ENCODE measurements around the gene HLF.

The HLF gene

GRCh38 chr17:55311767-55312375 is 47.1 kb downstream of the HLF start:
- TF ChIP-seq CTCF (IDR thresholded peaks at IDR 0.05; ENCODE audit: low read depth, low read length): no peak

GRCh38 chr17:55312852-55313251 is 48.1 kb downstream of the HLF start:
- H3K4me3 ChIP-seq (ENCODE audit: low read depth, low read length): no peak overlapping the region
- no peak for TF ChIP-seq CTCF (IDR thresholded peaks at IDR 0.05; ENCODE audit: low read depth, low read length)

More at GRCh38 chr17:55311767-55312375, 47.1 kb downstream of the HLF start:
- H3K4me3 ChIP-seq (ENCODE audit: low read depth, low read length): no peak overlapping the region

- H3K4me3 ChIP-seq (ENCODE audit: low read depth, low read length): no peak overlapping the region
- no peak for TF ChIP-seq CTCF (IDR thresholded peaks at IDR 0.05; ENCODE audit: low read depth, low read length)
Measured at GRCh38 chr17:55314061-55314783, 49.5 kb downstream of the HLF start.

- TF ChIP-seq CTCF (IDR thresholded peaks at IDR 0.05; ENCODE audit: low read depth, low read length): no peak
- H3K4me3 ChIP-seq (ENCODE audit: low read depth, low read length): no peak overlapping the region
Measured at GRCh38 chr17:55314784-55315491, 50.2 kb downstream of the HLF start.

GRCh38 chr17:55316499-55316898 is 51.7 kb downstream of the HLF start:
- no peak for TF ChIP-seq CTCF (IDR thresholded peaks at IDR 0.05; ENCODE audit: low read depth, low read length)
- no peak overlapping the region for H3K4me3 ChIP-seq (ENCODE audit: low read depth, low read length)

- no peak for TF ChIP-seq CTCF (IDR thresholded peaks at IDR 0.05; ENCODE audit: low read depth, low read length)
Measured at GRCh38 chr17:55317284-55317683, 52.5 kb downstream of the HLF start.

GRCh38 chr17:55318081-55318480 is 53.3 kb downstream of the HLF start:
- TF ChIP-seq CTCF (IDR thresholded peaks at IDR 0.05; ENCODE audit: low read depth, low read length): no peak
- no peak overlapping the region for H3K4me3 ChIP-seq (ENCODE audit: low read depth, low read length)

More at GRCh38 chr17:55317284-55317683, 52.5 kb downstream of the HLF start:
- no peak overlapping the region for H3K4me3 ChIP-seq (ENCODE audit: low read depth, low read length)
